GM19023 (cell line): ENCODE measurements around the gene GRIN1.
"Not testable (repeated sequence)": the region's sequence is repeated elsewhere in the genome, so short reads cannot be mapped to it uniquely, and the experiment has no call there.

Experiments used
- ATAC-seq: cut with Tn5 transposase; IDR thresholded peaks from one replicate; pipeline ENCODE4 v1.9.1; 2021; ENCODE audit warnings: mild to moderate bottlenecking, moderate library complexity; ENCODE audit not compliant: unreplicated experiment

GRIN1 gene

DNA sequence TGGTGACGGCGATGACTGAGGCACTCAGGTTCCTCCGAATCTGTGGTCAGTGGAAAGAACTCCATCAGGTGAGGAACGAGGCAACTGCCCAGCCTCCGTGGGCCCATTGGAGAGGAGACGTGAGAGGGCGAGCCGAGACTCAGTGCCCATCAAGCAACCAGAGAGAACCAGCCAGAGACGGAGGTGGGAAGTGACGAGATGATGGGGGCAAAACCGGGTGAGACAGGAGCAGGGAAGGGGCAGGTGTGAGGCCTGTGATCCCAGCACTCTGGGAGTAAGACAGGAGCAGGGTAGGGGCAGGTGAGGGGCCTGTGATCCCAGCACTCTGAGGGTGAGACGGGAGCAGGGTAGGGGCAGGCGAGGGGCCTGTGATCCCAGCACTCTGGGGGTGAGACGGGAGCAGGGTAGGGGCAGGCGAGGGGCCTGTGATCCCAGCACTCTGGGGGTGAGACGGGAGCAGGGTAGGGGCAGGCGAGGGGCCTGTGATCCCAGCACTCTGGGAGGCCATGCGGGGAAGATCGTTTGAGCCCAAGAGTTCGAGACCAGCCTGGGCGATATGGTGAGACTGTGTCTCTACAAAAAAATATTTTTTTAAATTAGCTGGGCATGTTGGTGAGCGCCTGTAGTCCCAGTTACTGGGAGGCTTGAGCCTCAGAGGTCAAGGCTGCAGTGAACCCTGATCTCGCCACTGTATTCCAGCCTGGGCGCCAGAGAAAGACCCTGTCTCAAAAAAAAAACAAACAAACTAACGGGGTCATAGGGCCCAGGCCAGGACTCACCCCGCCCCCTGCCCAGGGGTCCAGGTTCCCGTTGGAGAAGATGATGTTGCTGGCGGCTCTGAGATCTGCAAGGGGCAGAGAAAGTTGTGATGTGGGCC is 27.8 kb upstream of the GRIN1 start:
- ATAC-seq, result no peak

DNA sequence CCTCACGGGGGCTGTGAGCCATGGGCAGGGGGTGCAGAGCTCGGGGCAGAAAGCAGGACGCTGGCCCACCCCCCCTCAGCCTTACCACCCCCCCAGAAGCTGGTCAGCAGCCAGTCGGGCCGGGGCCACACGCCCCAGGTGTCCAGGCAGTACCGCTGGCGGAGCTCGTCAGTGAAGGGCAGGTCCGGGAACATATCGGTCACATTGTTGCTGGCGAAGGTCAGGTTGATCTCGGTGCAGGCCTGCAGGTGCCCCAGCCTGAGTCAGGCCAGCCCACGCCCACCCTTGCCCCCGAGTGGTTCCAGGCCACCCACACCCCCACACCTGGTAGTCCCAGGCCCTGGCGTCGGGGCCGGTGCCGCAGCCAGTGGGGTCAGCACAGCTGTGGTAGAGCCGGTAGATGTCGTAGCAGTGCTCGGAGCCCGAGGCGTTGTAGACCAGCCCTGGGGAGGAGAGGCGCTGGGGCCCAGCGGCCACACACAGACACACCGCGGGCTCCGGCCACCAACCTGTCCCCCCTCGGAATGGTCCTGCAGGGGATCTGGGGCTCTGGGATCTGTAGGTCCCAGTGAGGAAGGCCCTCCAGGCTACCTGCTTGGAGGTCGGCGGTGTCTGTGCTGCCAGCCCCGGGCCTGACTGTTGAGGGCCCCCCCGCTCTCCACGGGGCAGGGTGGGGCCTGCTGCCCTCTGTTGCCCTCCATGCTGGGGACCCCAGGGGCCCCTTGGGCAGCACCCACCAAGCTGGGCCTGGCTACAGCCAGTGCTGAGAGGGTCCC is 27.0 kb upstream of the GRIN1 start:
- ATAC-seq, result no peak

DNA sequence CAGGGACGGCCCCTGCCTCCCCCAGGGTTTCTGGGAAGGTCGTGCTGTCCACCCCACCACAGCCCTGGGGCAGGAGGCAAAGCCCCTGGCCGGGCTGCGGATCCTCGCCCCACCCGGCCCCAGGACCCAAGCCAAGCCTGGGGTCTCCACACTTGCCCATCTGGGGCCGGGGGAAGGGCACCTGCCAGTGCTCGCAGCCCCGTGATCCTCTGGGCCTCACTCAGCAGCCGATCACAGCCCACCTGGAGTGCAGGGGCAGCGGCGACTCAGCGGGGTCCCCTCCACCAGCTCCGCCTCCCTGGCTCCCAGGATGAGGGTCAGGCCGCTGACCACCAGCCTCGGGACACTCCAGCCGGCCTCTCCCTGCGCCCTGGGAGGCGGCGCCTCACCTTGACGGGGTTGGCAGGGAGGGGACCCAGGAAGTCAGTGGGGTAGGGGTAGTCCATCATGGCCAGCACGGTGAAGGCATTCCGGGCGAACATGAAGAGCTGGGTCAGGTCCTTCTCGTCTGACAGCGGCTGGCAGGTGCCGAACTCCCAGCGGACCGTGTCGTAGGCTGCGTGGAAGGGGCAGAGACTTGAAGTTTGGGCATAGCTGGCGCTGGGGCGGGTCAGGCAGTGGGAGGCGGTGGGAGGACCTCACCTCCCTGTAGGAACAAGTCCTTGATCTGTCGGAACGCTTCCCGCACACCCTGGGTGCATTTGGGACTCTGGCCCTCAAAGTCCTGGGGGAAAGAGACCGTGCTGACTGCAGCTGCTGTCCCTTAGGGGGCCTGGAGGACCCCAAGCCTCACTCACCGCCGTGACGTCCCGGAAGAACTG is 26.2 kb upstream of the GRIN1 start:
- no peak for ATAC-seq

DNA sequence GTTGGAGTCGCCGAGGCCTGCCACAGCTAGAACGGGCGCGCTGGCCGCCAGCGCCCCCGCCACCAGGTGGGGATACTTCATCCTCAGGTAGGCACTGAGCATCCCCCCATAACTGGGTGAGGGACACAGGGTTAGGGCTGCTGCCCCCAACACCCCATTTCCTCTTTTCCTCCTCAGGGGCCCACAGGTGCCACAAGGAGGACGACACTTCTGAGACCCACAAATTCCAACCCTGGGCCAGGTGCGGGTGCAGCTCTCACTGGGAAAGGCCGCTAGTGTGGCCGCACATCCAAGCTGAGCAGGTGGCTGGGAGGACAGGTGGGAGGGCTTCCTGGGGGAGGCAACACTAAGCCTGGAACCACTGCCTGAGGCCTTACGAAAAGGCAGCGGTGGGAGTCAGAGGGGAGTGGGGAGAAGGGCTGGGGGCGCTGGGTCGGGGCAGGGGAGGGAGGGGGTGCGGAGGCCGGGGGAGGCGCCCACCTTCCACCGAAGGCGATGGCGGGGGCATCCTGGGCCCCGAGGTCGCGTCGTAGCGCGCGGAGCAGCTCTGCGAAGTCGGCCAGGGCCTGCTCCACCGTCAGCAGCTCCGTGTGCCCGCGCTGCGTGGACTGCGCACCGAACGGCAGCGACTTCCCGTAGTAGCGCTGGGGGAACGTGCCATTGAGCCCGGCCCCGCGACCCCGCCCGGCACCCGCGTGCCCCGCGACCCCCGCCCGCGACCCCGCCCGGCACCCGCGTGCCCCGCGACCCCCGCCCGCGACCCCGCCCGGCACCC is 25.4 kb upstream of the GRIN1 start:
- ATAC-seq, result no peak

DNA sequence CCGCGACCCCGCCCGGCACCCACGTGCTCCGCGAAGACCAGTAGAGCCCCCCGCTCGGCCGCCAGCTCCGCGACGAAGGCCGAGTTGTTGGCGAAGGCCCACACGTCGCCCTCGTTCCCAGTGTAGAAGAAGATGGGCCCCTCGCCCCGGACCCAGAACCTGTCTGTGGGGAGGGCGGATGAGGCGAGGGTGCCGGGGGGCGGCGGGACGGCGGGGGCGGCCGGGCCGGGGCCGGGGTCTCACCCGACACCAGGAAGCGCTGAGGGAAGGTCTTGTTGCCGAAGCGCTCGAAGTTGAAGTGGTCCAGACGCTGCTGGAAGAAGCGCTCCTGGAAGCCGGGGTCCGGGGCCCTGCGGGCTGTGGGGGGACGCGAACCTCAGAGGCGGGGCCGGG is 24.7 kb upstream of the GRIN1 start:
- ATAC-seq, result no peak

DNA sequence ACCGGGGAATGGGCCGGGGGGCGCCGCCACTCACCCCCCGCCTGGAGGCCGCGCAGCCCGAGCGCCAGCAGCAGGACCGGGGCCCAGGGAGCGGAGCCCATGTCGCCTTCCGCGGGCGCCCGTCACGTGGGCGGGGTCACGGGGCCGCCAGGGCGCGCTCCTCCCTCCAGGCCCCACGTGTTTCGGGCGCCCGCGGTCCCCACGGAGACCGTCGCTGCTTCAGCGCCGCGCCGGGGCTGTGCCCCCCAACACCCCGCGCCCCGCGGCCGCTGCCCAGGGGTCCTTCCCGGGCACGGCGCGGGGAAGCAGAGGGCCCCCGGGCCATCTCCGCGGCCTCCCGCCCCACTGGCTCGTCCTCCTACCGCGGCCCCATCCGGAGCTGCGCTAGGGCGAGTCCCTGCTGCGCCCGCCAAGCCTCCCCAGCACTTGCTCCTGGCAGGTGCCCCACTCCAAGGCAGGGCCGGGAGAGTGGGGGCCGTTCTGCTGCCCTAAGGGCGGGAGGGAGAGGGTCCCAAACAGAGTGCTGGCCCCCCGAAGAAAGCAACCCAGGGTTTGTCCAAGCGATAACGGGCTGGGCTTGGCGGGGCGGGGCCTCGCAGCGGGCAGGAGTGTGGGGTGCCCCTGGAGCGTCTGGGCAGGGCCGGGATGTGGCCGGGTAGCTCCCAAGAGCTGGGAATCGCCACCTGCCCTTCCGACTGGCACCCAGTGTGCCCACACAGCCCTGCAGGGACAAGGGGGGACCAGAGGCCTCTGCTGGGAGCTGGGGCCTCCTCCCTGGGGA is 24.2 kb upstream of the GRIN1 start, which contains the start of gene DPP7:
Gene DPP7, minus strand, starts transcription at position 121 of the 781 bp plus-strand sequence. Its CDS starts 20 bp downstream, at position 101.
- peak; percentile 71 for ATAC-seq

DNA sequence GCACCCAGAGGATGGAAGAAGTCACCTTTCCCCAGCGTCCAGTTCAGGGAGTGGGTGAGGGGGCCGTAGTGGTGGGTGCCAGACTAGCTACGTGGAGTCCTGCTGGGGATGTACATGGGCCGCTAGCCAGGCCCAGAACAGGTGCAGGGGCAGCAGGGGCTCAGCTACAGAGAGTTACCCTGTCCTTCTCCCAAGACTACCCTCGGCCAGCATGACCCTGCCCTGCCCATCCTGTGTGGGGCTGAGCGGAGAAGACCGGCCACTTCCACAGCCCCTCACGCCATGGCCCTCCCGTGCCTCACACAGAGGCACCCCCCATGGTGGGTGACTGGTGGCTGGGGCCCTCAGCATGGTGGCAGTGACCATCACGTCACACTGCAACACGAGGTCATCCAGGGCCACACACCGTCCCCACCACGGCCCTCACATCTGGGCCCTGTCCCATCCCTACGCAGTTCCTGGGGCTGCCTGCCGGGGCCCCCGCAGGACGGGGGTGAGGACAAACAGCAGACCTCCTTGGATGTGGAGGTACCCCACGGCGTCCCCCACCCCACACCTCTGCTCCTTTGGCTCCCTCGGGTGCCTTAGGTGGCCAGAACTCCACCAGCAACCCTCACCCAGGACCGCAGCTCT is 23.4 kb upstream of the GRIN1 start:
- no peak for ATAC-seq

DNA sequence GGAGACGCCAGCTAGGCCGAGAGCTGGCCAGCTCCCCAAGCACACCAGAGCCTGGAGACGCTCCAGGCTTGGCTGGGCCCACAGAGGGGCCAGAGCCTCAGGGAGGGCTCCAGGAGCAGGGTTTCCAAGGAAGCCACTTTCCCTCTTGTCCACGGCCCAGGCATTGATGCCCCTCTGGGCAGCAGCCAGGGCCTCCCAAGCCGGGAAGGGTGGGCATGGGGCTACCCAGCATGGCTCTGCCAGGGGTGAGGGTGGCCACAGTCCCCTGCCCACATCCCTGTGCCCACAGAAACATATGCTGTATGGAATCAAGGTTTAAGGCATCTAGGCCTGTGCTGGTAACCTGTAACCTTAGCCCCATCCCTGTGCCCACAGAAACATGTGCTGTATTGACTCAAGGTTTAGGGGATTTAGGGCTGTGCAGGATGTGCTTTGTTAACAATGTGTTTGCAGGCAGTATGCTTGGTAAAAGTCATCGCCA is 22.9 kb upstream of the GRIN1 start:
- ATAC-seq, result no peak

DNA sequence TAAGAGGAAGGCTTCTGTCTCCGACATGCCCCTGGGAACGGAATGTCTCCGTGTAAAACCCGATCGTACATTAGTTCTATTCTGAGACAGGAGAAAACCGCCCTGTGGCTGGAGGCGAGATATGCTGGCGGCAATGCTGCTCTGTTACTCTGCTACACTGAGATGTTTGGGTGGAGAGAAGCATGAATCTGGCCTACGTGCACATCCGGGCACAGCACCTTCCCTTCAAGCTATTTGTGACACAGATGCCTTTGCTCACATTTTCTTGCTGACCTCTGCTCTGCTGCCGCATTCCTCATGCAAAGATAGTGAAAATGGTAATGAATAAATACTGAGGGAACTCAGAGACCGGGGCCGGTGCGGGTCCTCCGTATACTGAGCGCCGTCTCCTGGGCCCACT is 22.2 kb upstream of the GRIN1 start:
- ATAC-seq, result no peak

DNA sequence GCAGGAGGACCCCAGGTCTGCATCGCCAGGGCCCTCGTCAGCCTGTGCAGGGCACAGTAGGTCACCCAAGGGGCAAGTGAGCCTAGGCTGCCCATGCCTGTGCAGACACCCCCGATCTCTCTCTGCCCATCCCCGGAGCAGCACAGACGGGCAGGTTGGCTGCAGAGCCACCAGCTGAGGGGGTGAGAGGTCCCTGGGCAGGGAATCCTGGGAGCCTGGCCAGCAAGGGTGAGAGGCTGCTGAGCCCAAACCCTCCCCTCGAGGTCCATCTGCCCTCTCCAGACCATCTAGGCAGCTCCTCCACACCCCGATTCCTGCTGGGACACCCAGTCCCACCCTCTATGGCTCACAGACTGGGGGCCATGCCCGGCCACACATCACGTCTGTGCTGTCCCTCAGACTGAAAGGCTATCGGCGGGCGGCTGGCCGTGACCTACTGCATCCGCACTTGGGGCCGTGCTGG is 21.7 kb upstream of the GRIN1 start:
- ATAC-seq, result no peak

DNA sequence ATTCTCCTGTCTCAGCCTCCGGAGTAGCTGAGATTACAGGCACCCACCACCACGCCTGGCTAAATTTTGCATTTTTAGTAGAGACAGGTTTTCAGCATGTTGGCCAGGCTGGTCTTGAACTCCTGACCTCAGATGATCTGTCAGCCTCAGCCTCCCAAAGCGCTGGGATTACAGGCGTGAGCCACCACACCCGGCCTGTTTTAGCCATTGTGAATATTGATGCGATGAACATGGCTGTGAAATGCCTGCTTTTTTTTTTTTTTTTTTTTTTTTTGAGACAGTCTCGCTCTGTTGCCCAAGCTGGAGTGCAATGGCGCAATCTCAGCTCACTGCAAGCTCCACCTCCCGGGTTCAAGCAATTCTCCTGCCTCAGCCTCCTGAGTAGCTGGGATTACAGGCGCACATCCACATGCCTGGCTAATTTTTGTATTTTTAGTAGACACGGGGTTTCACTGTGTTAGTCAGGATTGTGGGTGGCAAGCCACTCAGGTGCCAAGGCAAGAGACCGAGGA is 20.8 kb upstream of the GRIN1 start:
- not testable (repeated sequence) for ATAC-seq

DNA sequence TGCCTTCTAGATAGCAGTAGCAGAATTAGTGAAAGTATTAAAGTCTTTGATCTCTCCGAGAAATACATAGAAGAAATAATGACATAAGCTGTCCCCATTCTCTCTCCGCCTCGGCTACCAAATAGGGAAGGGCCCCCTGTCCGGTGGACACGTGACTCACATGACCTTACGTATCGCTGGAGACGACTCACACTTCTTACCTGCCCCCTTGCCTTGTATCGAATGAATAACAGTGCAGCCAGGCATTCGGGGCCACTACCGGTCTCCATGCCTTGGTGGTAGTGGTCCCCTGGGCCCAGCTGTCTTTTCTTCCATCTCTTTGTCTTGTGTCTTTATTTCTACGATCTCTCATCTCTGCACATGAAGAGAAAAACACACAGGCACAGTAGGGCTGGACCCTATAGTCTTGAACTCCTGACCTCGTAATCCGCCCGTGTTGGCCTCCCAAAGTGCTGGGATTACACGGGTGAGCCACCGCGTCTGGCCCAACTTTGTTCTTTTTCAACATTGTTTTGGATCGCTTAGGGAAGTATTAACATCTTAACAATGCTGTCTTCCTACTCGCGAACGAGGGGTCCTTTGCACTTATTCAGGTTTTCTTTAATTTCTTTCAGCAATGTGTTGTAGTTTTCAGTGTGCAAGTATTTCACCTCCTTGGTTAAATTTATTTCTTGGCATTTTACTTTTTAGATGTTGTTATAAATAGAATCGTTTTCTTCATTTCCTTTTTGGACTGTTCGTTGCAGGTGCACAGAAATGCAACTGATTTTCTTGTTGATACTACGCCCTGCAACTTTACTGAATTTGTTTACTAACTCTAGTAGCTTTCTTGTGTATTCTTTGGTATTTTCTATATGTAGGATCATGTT is 16.8 kb upstream of the GRIN1 start:
- ATAC-seq, result not testable (repeated sequence)

DNA sequence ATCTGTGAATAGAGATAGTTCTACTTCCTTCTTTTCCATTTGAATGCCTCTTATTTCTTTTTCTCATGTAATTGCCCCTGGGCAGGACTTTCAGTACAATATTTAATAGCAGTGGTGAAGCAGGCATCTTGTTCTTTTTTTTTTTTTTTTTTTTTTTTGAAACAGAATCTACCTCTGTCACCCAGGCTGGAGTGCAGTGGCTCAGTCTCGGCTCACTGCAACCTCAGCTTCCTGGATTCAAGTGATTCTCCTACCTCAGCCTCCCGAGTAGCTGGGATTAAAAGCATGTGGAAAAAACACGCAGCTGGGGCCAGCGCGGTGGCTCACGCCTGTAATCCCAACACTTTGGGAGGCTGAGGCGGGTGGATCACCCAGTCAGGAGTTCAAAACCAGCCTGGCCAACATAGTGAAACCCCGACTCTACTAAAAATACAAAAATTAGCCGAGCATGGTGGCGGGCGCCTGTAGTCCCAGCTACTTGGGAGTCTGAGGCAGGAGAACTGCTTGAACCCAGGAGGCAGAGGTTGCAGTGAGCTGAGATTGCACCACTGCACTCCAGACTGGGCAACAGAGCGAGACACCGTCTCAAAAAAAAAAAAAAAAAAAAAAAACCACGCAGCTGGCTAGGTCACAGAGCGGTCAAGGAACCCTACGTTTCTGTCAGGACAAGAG is 16.0 kb upstream of the GRIN1 start:
- ATAC-seq, result not testable (repeated sequence)

DNA sequence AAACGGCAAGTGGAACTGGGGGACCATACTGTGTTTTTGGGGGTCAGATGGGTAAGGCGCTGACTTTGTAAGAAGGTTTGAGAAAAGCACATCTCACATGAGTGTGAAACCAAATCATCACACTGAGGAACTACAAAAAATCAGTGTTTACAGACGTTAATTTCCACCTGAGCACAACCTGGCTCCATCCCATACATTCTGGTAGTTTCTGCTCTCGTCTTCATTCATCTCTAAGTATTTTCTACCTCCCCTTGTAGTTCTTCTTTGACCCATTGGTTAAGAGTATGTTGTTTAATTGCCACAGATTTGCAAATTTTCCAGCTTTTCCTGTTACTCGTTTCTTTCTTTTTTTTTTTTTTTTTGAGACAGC is 15.5 kb upstream of the GRIN1 start:
- ATAC-seq, result no peak

DNA sequence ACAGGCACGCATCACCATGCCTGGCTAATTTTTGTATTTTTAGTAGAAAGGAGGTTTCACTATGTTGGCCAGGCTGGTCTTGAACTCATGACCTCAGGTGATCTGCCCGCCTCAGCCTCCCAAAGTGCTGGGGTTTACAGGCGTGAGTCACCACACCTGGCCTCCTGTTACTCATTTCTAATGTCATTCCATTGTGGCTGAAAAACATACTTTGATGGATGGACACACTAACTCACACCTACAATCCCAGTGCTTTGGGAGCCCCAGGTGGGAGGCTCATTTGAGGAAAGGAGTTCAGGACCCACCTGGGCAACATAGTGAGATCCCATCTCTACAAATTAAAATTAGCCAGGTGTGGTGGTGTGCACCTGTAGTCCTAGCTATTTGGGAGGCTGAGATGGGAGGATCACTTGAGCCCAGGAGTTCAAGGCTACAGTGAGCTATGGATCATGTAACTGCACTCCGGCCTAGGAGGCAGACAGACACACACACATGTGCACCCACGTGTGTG is 14.9 kb upstream of the GRIN1 start:
- ATAC-seq, result not testable (repeated sequence)

DNA sequence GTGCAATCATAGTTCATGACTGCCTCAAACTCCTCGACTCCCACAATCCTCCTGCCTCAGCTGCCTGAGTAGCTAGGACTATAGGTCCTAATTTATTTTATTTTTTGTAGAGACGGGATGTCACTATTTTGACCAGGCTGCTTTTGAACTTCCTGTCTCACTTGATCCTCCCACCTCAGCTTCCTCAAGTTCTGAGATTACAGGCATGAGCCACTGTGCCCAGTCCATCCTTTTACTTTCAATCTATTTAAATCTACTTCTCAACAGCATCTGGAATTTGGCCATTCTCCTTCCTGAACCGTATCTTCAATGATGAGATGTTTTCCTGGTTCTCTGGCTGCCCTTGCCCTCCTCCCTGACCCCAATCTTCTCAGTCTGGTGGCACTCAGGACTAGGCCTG is 12.2 kb upstream of the GRIN1 start:
- no peak for ATAC-seq
